ENCODE measurements around the gene FYB1. TPM values are rescaled to one million over a fixed set of nuclear protein-coding genes. Genes with fewer than 3 reads are reported as not detected.

Gene FYB1
- total and polyA plus RNA-seq, 2 donors (not counting 1 experiment from before 2014, with no cell fraction given): not detected

GRCh38 chr5:39100301-39100850, 119.0 kb downstream of the FYB1 start:
- Histone ChIP-seq H3K4me2 (ENCODE audit: extremely low read depth, insufficient read depth, low read length) (no peak overlapping the region), H3K79me2 (ENCODE audit: control insufficient read depth, insufficient read depth, low read length) (no peaks in the 10 kb centered on the region), H4K20me1 (ENCODE audit: control insufficient read depth, extremely low read depth, insufficient read depth, low read length) (no peaks in the 10 kb centered on the region), H3K27ac (ENCODE audit: insufficient read depth, low read length) (peak overlapping the region; percentile 42), H2AFZ (ENCODE audit: low read length) (no peak overlapping the region), H3K4me3 (replicated peaks in 1 of 4; ENCODE audit: control extremely low read depth in 1 of 4, insufficient read depth in 1 of 4, low read depth in 3 of 4, low read length in 4 of 4) (no peak overlapping the region), H3K27me3 (ENCODE audit: control insufficient read depth, insufficient read depth, low read length) (no peaks in the 10 kb centered on the region), H3K9ac (ENCODE audit: insufficient read depth, low read length) (no peak overlapping the region), H3K4me1 (ENCODE audit: control insufficient read depth, extremely low read depth, insufficient read depth, low read length) (peaks cover 15% of the 10 kb centered on the region), H3K9me3 (ENCODE audit: control insufficient read depth, insufficient read depth, low read depth, low read length) (no peaks in the 10 kb centered on the region), H3K36me3 (ENCODE audit: control insufficient read depth, insufficient read depth, low read length) (no peaks in the 10 kb centered on the region)
- no peak for TF ChIP-seq CTCF (conservative IDR thresholded peaks at IDR 0.05 in 1 of 2, IDR thresholded peaks at IDR 0.05 in 1 of 2; ENCODE audit: low read depth in 1 of 2, low read length in 2 of 2)
- TF ChIP-seq EZH2 (IDR thresholded peaks at IDR 0.05; ENCODE audit: low read length, missing control alignments): no peak
- no peak for DNase-seq (ENCODE audit: low read depth in 2 of 2)

DNA sequence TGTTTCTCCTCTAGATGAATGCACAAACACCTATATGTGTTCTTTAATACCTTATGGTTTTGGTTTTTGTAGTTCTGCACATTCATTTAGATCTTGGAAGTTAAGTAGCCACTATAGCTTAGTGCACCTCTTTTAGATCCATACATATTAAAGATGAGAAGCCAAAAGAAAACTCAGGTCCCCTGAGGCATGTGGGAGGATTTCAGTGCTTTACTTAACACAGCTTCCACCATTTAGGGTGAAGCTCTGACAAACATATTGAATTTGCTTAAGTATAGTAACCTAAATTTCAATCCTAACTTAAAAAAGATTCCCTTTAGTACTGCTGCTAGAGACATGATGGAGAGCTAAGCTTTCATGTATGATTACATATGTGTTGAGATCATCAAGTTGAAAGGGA, 119.5 kb downstream of the FYB1 start:
- no peaks in the 10 kb centered on the region for H3K79me2 ChIP-seq (ENCODE audit: control insufficient read depth, insufficient read depth, low read length)
- H2AFZ ChIP-seq (ENCODE audit: low read length): no peak overlapping the region
- H3K27me3 ChIP-seq (ENCODE audit: control insufficient read depth, insufficient read depth, low read length): no peaks in the 10 kb centered on the region
- H3K4me2 ChIP-seq (ENCODE audit: extremely low read depth, insufficient read depth, low read length): no peak overlapping the region
- no peak for DNase-seq (ENCODE audit: low read depth in 2 of 2)
- no peak overlapping the region for H3K27ac ChIP-seq (ENCODE audit: insufficient read depth, low read length)
- no peak for TF ChIP-seq CTCF (conservative IDR thresholded peaks at IDR 0.05 in 1 of 2, IDR thresholded peaks at IDR 0.05 in 1 of 2; ENCODE audit: low read depth in 1 of 2, low read length in 2 of 2)
- TF ChIP-seq EZH2 (IDR thresholded peaks at IDR 0.05; ENCODE audit: low read length, missing control alignments): no peak
- no peaks in the 10 kb centered on the region for H3K9me3 ChIP-seq (ENCODE audit: control insufficient read depth, insufficient read depth, low read depth, low read length)
- no peaks in the 10 kb centered on the region for H4K20me1 ChIP-seq (ENCODE audit: control insufficient read depth, extremely low read depth, insufficient read depth, low read length)
- H3K36me3 ChIP-seq (ENCODE audit: control insufficient read depth, insufficient read depth, low read length): no peaks in the 10 kb centered on the region
- H3K4me3 ChIP-seq (replicated peaks in 1 of 4; ENCODE audit: control extremely low read depth in 1 of 4, insufficient read depth in 1 of 4, low read depth in 3 of 4, low read length in 4 of 4): no peak overlapping the region
- no peak overlapping the region for H3K9ac ChIP-seq (ENCODE audit: insufficient read depth, low read length)
- H3K4me1 ChIP-seq (ENCODE audit: control insufficient read depth, extremely low read depth, insufficient read depth, low read length): peaks cover 15% of the 10 kb centered on the region

GRCh38 chr5:39093352-39093751, 126.0 kb downstream of the FYB1 start:
- H3K36me3 ChIP-seq (ENCODE audit: control insufficient read depth, insufficient read depth, low read length): no peaks in the 10 kb centered on the region
- TF ChIP-seq EZH2 (IDR thresholded peaks at IDR 0.05; ENCODE audit: low read length, missing control alignments): no peak
- H3K4me2 ChIP-seq (ENCODE audit: extremely low read depth, insufficient read depth, low read length): no peak overlapping the region
- peaks cover 10% of the 10 kb centered on the region for H3K4me1 ChIP-seq (ENCODE audit: control insufficient read depth, extremely low read depth, insufficient read depth, low read length)
- no peaks in the 10 kb centered on the region for H4K20me1 ChIP-seq (ENCODE audit: control insufficient read depth, extremely low read depth, insufficient read depth, low read length)
- no peak overlapping the region for H3K9ac ChIP-seq (ENCODE audit: insufficient read depth, low read length)
- no peak overlapping the region for H3K4me3 ChIP-seq (replicated peaks in 1 of 4; ENCODE audit: control extremely low read depth in 1 of 4, insufficient read depth in 1 of 4, low read depth in 3 of 4, low read length in 4 of 4)
- H2AFZ ChIP-seq (ENCODE audit: low read length): no peak overlapping the region
- no peaks in the 10 kb centered on the region for H3K9me3 ChIP-seq (ENCODE audit: control insufficient read depth, insufficient read depth, low read depth, low read length)
- no peak overlapping the region for H3K27ac ChIP-seq (ENCODE audit: insufficient read depth, low read length)
- no peaks in the 10 kb centered on the region for H3K79me2 ChIP-seq (ENCODE audit: control insufficient read depth, insufficient read depth, low read length)
- peak in 1 of 2 donors; percentile 51 for DNase-seq (ENCODE audit: low read depth in 2 of 2)
- H3K27me3 ChIP-seq (ENCODE audit: control insufficient read depth, insufficient read depth, low read length): no peaks in the 10 kb centered on the region

Measured in fibroblast of lung (primary cell).